ENCODE data around the gene ZNF723.
"Not testable (repeated sequence)": the region's sequence is repeated elsewhere in the genome, so short reads cannot be mapped to it uniquely, and the experiment has no call there.

Gene ZNF723

DNA sequence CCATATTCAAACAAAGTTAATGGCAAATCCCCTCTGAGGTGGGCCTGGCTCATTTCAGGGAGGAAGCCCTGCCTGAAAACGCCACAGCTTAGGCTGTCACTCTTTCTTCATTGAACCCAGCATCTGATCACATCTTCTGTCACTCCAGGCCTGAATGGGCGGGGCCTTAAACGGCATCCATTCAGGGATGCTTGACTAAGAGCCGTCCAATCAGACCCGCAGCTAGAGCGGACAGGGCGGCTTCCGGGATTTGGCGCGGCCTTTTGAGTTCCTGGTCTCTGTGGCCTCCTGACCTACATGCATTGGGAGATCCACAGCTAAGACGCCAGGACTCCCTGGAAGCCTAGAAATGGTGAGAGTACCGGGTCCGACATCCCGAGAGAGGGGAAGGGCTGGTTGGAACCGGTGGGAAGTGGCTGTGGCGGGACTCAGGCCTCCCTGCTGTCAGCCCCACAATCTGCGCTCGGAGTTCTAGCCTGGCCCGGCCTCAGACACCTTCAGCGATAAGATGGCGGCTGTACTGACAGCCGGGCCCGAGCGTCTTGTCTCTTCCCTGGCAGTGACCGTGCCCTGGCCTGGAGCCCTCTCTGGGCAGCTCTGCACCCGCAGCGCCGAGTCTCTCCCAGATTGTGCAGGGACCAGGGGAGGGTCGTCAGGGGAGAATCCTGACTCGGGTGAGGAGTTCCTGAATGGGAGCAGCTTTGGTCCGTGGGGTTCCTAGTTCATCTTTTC is at the start of gene ZNF723:
Gene ZNF723 (plus strand): TSS at position 261 of the 732 bp plus-strand sequence. CDS start 89 bp downstream, at position 350.
- H3K27ac ChIP-seq = no peak within 1 kb of the TSS
- peaks cover 25% of the 10 kb centered on the region for H3K27me3 ChIP-seq (ENCODE audit: insufficient read depth, low read depth, severe bottlenecking)
- no peak for DNase-seq
- H3K36me3 ChIP-seq = no peaks in the 10 kb centered on the region
- peaks cover 15% of the 10 kb centered on the region for H3K9me3 ChIP-seq (ENCODE audit: severe bottlenecking)
- TF ChIP-seq, protein P1, sequence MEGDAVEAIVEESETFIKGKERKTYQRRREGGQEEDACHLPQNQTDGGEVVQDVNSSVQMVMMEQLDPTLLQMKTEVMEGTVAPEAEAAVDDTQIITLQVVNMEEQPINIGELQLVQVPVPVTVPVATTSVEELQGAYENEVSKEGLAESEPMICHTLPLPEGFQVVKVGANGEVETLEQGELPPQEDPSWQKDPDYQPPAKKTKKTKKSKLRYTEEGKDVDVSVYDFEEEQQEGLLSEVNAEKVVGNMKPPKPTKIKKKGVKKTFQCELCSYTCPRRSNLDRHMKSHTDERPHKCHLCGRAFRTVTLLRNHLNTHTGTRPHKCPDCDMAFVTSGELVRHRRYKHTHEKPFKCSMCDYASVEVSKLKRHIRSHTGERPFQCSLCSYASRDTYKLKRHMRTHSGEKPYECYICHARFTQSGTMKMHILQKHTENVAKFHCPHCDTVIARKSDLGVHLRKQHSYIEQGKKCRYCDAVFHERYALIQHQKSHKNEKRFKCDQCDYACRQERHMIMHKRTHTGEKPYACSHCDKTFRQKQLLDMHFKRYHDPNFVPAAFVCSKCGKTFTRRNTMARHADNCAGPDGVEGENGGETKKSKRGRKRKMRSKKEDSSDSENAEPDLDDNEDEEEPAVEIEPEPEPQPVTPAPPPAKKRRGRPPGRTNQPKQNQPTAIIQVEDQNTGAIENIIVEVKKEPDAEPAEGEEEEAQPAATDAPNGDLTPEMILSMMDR (IDR thresholded peaks at IDR 0.05; ENCODE audit: low read depth, low read length) = no peak
- H3K4me3 ChIP-seq (ENCODE audit: low read depth, low read length) = no peak within 1 kb of the TSS

DNA sequence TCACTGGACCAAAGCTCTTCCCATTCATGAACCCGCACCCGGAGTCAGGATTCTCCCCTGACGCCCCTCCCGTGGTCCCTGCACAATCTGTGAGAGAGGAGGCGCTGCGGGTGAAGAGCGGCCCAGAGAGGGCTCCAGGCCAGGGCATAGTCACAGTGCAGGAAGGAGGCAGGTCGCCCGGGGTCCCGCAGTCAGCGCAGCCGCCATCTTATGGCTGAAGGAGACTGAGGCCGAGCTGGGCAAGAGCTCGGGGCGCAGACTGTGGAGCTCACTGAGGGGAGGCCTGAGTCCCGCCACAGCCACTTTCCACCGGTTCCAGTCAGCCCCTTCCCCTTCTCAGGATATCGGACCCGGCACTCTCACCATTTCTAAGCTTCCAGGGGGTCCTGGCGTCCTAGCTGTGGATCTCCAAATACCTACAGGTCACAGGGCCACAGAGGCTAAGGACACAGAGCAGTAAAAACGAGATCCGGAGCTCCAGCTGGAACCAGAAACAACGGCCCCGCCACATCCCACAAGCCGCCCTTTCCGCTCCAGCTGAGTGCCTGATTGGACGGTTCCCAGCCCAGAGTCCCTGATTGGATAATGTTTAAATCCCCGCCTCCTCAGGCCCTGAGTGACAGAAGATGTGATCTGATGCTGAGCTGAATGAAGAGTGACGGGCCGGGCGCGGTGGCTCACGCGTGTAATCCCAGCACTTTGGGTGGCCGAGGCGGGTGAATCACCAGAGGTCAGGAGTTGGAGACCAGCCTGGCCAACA is 48.3 kb upstream of the ZNF723 start, which contains the start of gene ZNF99:
Gene ZNF99 (minus strand): TSS at position 501 of the 760 bp plus-strand sequence. CDS start 135 bp downstream, at position 366.
- Histone ChIP-seq H3K36me3 (no peaks in the 10 kb centered on the region), H3K27me3 (ENCODE audit: insufficient read depth, low read depth, severe bottlenecking) (peaks cover 14% of the 10 kb centered on the region), H3K27ac (peak within 1 kb of the TSS; percentile 43; the same call in 1 of the 2 replicates), H3K4me3 (ENCODE audit: low read depth, low read length) (peak within 1 kb of the TSS; percentile 28), H3K9me3 (ENCODE audit: severe bottlenecking) (peaks cover 9% of the 10 kb centered on the region)
- DNase-seq = peak; percentile 55
- TF ChIP-seq, protein P1 (IDR thresholded peaks at IDR 0.05; ENCODE audit: low read depth, low read length) = no peak

DNA sequence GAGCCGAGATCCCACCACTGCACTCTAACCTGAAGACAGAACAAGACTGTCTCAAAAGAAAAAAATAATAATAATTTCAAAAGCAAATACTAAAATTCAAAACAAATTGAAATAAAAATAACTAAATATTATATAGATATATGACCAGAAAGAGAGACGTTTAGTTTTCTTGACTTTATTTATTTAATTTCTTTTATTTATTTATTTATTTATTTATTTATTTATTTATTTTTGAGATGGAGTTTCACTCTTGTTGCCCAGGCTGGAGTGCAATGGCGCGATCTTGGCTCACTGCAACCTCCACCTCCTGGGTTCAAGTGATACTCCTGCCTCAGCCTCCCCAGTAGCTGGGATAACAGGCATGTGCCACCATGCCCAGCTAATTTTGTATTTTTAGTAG is 39.2 kb upstream of the ZNF723 start:
- H3K9me3 ChIP-seq (ENCODE audit: severe bottlenecking); H3K27ac ChIP-seq; DNase-seq; H3K4me3 ChIP-seq (ENCODE audit: low read depth, low read length); H3K36me3 ChIP-seq; H3K27me3 ChIP-seq (ENCODE audit: insufficient read depth, low read depth, severe bottlenecking): not testable (repeated sequence)

DNA sequence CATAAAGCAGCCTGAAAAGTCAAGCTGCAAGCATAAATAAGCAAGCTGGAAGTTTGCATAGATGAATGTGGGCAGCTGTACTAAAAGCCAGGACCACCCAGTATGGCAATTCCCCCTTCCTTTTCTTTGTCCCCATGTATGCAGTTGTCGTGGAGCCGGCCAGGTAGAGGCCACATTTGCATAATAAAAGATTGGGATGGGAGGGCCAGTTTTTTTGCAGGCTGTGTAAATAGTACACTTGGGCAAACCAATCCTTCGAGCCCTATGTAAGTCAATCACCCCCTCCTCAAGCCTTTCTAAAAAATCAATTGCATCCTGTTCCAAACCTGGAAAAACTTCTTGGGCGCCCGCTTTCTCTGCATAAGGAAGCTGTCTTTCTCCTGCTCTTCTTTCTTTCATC is 35.1 kb upstream of the ZNF723 start:
- no peak overlapping the region for H3K4me3 ChIP-seq (ENCODE audit: low read depth, low read length)
- no peak for DNase-seq
- H3K9me3 ChIP-seq (ENCODE audit: severe bottlenecking) = peaks cover 4% of the 10 kb centered on the region
- no peak overlapping the region for H3K27ac ChIP-seq
- TF ChIP-seq, protein P1 (IDR thresholded peaks at IDR 0.05; ENCODE audit: low read depth, low read length) = no peak
- H3K36me3 ChIP-seq = no peaks in the 10 kb centered on the region
- peaks cover 5% of the 10 kb centered on the region for H3K27me3 ChIP-seq (ENCODE audit: insufficient read depth, low read depth, severe bottlenecking)

DNA sequence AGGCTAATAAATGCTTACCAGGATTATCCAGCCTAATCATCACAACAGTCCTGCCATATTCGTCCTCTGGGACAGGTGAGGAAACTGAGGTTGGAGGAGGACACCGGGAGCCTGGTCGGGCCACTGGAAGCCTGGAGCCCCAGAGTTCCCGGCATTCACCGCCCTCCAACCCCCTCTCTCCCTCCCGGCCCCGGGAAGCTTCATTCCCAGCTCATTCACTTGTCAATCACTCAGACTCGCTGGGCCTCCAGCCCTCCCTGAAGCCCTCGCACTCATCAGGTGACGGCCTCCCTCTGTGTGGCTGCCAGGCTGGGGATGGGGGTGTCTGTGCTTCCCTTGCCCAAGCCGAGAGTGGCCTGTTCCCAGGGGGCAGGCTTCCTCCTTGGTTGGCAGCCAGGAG is 25.7 kb upstream of the ZNF723 start:
- no peaks in the 10 kb centered on the region for H3K36me3 ChIP-seq
- no peak overlapping the region for H3K4me3 ChIP-seq (ENCODE audit: low read depth, low read length)
- no peak overlapping the region for H3K27ac ChIP-seq
- peaks cover 19% of the 10 kb centered on the region for H3K27me3 ChIP-seq (ENCODE audit: insufficient read depth, low read depth, severe bottlenecking)
- no peak for DNase-seq
- H3K9me3 ChIP-seq (ENCODE audit: severe bottlenecking) = peaks cover 6% of the 10 kb centered on the region
- TF ChIP-seq, protein P1 (IDR thresholded peaks at IDR 0.05; ENCODE audit: low read depth, low read length) = no peak
